Measurements from ENCODE around the gene RNF4.

Gene RNF4

GRCh38 chr4:2438822-2439718, 29.8 kb upstream of the RNF4 start:
- no peak for DNase-seq

GRCh38 chr4:2441393-2442174, 27.3 kb upstream of the RNF4 start:
- peak; percentile 68 for DNase-seq

- DNase-seq: no peak
Observed at GRCh38 chr4:2442175-2442993, 26.5 kb upstream of the RNF4 start.

GRCh38 chr4:2443061-2443730, 25.7 kb upstream of the RNF4 start:
- DNase-seq: no peak

- no peak for DNase-seq
Observed at GRCh38 chr4:2443956-2444740, 24.8 kb upstream of the RNF4 start.

GRCh38 chr4:2445130-2445529, 23.8 kb upstream of the RNF4 start:
- no peak for DNase-seq

GRCh38 chr4:2445571-2445970, 23.3 kb upstream of the RNF4 start:
- DNase-seq: no peak

GRCh38 chr4:2446656-2447564, 22.0 kb upstream of the RNF4 start:
- no peak for DNase-seq

GRCh38 chr4:2448589-2448988, 20.3 kb upstream of the RNF4 start:
- DNase-seq: no peak

GRCh38 chr4:2449051-2449450, 19.9 kb upstream of the RNF4 start:
- no peak for DNase-seq

GRCh38 chr4:2449511-2450392, 19.2 kb upstream of the RNF4 start:
- no peak for DNase-seq

- DNase-seq: no peak
Observed at GRCh38 chr4:2450394-2451035, 18.4 kb upstream of the RNF4 start.

- no peak for DNase-seq
Observed at GRCh38 chr4:2451036-2451520, 17.8 kb upstream of the RNF4 start.

GRCh38 chr4:2451821-2452785, 16.8 kb upstream of the RNF4 start:
- no peak for DNase-seq

- no peak for DNase-seq
Observed at GRCh38 chr4:2457481-2458295, 11.2 kb upstream of the RNF4 start.

Measured in NK-92 treated with Interleukin-12 subunit alpha and Interleukin-12 subunit beta, amount 100 ng/mL, for 24 hours (cell line).